Endothelial cell of umbilical vein (primary cell): ENCODE results near the gene OTUD7B.

Experiments
- CTCF ChIP-seq, 2 donors: IDR thresholded peaks; 1 replicate in 1 of 2; 2 replicates in 1 of 2; pipeline ENCODE4 v1.5.1; 2011; ENCODE audit warnings: low read length in 2 of 2, mild to moderate bottlenecking in 2 of 2, moderate library complexity in 2 of 2, control low read depth in 1 of 2, inconsistent platforms in 1 of 2, low read depth in 1 of 2; ENCODE audit not compliant: insufficient read depth in 1 of 2; ENCODE audit errors: extremely low read depth in 1 of 2
- EZH2 ChIP-seq: IDR thresholded peaks from 2 replicates; pipeline ENCODE4 v1.6.1; 2012; ENCODE audit warnings: borderline replicate concordance, low read depth, mild to moderate bottlenecking, moderate library complexity, low read length, inconsistent platforms; ENCODE audit not compliant: severe bottlenecking

- TF ChIP-seq CTCF (IDR thresholded peaks at IDR 0.05; ENCODE audit: extremely low read depth in 1 of 2, insufficient read depth in 1 of 2, low read depth in 1 of 2, low read length in 2 of 2) (peak in 1 of 2 donors; percentile 13), EZH2 (no peak)
These were observed 82.7 kb downstream of the OTUD7B start, which contains the start of gene SF3B4 for GRCh38 chr1:149927563-149928400.
